Frontal cortex (tissue), 4 donors: ENCODE results near the gene DNAH8. TPM values are rescaled to one million over a fixed set of nuclear protein-coding genes. Genes with fewer than 3 reads are reported as not detected.
"Not testable (repeated sequence)": the region's sequence is repeated elsewhere in the genome, so short reads cannot be mapped to it uniquely, and the experiment has no call there.

ENCODE experiments used
- DNase-seq, 2 donors: peaks; one replicate each; pipeline ENCODE4 v3.0.0; 2012; ENCODE audit warnings: low spot score in 2 of 2
- FAIRE-seq: peaks from 2 replicates; lab custom pipeline; 2012; peaks lifted over from hg19 to GRCh38; lab: Jason Lieb, UNC
- total RNA-seq: library from RNA; depleted of rRNA; stranded (reverse); fragments of >200 nt; gene quantifications from one replicate; pipeline ENCODE4 v1.2.3, GENCODE V29; 2014
- donor health status: control.
- donor health status: control.
- donor health status: control.

The DNAH8 gene
- total RNA-seq, 1 donor from 2014 or later, result under 0.01 TPM

DNA sequence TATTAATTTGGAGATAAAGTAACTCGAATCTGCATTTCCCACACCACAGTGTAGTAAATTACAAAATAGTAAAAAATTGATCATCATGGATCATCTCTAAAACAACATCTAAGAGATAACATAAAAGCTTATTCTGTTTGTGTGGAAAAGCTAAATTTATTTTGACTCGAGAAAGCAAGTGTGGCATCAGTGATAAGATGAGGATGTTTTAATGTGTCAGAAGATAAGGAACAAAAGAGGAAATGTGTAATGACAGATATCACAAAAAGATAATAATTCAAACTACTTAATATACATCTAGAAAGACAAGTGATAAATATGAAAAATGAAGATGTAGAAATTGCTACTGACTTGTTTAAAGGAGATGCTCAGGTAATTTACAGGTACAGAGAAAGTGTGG, 74.1 kb downstream of the DNAH8 start:
- FAIRE-seq, result no peak

DNA sequence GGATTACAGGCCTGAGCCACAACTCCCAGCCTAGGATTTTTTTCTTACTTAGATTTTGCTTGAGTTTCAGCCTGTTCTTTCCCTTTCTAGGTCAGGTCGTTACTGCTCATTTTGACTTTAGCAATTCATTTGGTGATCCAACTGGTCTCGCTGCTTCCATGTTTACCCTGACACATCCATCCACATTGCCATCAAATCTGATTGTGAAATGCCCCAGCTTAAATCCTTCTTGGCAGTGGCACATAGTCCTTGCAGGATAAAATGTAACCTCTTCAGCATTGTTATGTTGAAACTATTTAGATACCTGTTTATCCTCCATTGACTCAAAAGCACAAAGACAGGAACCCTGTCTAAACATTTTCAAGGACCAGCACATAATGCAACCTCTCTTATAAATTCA, 77.2 kb downstream of the DNAH8 start:
- DNase-seq (no peak), FAIRE-seq (no peak)

More for the DNA sequence above, 74.1 kb downstream of the DNAH8 start:
- DNase-seq, result no peak

DNA sequence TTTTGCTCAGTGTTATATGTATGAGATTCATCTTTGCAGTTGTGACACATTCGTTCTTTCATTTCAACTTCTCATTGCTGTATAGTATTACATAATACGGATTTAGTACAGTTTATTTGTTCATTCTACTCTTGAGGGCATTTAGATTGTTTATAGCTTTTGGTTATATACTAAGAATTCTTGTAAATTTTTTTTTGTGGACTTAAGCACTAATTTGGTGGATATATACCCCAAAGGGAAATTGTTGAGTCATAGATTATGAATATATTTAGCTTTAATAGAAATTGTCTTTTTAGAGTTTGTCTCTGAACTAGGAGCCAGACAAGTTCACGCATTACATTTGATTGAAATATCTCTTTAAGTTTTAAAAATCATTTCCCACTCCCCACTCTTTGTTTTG, 79.6 kb downstream of the DNAH8 start:
- DNase-seq (no peak), FAIRE-seq (no peak)

DNA sequence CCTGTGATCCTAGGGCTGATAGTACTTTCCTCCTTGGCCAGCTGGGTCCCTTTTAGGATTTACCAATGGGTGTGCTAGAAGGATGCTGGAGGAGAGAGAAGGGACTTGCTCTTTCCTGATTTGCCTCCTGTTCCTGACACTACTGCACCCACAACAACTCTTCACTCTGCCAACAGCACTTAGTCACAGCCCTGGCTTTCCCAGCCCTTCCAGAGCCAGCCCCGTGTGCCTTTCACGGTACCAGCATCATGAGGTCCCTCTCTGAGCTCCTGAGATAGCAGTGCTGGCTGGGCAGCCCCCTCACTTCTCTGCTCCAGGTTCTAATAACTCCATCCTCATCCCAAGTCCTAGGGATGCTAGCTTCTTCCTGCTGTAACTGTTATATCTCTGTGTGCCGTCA, 80.9 kb downstream of the DNAH8 start:
- DNase-seq (no peak), FAIRE-seq (no peak)

DNA sequence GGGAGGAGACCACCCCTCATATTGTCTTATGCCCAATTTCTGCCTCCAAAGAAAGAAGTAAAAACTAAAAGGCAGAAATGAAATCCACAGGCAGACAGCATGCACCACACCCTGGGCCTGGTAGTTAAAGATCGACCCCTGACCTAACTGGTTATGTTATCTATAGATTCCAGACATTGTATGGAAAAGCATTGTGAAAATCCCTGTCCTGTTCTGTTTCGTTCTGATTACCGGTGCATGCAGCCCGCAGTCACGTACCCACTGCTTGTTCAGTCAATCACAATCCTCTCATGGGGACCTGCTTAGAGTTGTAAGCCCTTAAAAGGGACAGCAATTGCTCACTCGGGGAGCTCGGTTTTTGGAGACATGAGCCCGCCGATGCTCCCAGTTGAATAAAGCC, 81.3 kb downstream of the DNAH8 start:
- not testable (repeated sequence) for DNase-seq, FAIRE-seq

GRCh38 chr6:38796850-38797249, 81.7 kb downstream of the DNAH8 start:
- DNase-seq (no peak), FAIRE-seq (no peak)

GRCh38 chr6:38797391-38797790, 82.3 kb downstream of the DNAH8 start:
- DNase-seq (no peak), FAIRE-seq (no peak)

GRCh38 chr6:38799529-38800184, 84.5 kb downstream of the DNAH8 start:
- DNase-seq (no peak), FAIRE-seq (no peak)

- DNase-seq (no peak), FAIRE-seq (no peak)
Observed at GRCh38 chr6:38801305-38801704, 86.2 kb downstream of the DNAH8 start.

GRCh38 chr6:38802497-38802896, 87.4 kb downstream of the DNAH8 start:
- no peak for FAIRE-seq
- no peak for DNase-seq

DNA sequence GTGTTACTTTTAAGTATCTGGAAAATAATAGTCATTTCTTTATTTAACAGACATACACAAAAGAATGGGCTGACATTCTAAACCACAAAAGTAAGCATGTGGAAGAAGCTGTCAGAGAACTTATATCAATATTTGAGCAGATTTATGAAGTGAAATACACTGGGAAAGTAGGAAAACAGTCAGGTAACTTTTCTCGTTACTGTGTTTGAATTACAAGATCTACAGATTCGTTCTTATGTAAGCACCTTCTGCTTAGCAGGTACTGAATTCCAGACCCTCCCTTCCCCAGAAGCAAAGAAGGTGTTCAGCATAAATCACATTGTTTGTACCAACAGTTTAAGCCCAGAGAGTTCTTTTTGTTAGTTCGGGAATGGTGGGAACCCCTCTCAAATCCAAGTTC, 88.0 kb downstream of the DNAH8 start:
- no peak for FAIRE-seq
- no peak for DNase-seq

GRCh38 chr6:38804358-38804757, 89.2 kb downstream of the DNAH8 start:
- DNase-seq (no peak), FAIRE-seq (no peak)

DNA sequence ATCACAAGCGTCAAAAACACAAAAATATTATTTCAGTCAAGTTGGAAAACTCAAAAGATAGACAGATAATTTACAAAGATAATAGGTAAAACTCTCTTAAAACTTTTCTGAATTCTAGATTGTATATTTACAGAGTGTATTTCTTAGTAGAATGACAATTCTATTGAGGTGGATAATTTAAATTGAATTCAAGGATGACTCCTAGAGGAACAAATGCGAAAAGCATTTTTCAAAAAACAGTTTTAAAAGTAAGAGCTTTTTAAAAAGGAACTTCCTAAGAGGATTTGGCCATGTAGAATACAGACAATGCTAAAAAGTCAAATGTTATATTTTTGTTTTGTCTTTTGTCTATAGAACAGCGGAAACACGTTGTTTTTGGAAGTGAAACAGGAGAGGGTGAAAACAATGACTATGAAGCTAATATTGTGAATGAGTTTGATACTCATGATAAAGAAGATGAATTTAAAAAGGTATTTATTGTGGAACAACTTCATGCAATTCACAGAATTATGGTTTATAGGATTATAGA, 90.1 kb downstream of the DNAH8 start:
- no peak for FAIRE-seq
- DNase-seq, result no peak

GRCh38 chr6:38805692-38806091, 90.6 kb downstream of the DNAH8 start:
- DNase-seq, result no peak
- FAIRE-seq, result no peak

DNA sequence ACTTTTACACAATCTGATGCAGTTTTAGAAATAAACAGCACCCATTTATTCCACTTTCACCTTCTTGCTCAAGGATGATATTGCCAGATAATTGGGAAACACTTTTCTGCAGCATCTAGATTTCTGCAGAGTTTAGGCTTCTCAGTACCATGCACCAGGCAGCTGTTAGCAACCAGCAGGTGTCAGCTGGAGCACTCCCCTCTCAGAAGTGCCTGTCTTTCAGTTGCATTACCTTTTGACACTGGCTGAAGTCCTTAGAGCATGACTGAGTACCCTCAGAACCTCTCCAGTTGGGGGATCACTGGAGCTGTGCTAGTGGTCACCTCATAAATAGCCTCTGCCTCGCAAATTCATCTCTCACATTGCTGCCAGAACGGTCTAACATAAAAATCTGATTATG, 91.2 kb downstream of the DNAH8 start:
- DNase-seq, result no peak

DNA sequence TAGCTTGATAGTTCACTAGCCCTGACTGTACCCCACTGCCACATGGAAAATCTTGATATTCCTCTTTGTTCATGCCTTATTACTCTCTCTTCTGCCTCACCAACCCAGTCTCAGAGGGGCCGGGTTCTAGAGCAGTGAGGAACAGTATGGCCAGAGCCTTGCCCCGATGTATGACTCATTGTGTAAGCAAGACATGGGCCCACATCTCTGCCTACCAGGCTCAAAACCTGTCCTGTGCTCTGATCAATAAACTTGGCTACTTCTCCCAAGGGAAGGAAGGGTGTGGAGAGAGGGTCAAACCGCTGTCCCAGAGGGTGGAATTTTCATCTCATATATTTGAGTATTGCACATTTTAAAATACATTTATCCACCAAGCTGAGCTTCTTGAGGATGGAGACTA, 91.7 kb downstream of the DNAH8 start:
- no peak for DNase-seq
- FAIRE-seq, result no peak

More for the DNA sequence above, 91.2 kb downstream of the DNAH8 start:
- FAIRE-seq, result no peak

- FAIRE-seq (no peak), DNase-seq (no peak)
Observed at GRCh38 chr6:38808039-38808438, 92.9 kb downstream of the DNAH8 start.

DNA sequence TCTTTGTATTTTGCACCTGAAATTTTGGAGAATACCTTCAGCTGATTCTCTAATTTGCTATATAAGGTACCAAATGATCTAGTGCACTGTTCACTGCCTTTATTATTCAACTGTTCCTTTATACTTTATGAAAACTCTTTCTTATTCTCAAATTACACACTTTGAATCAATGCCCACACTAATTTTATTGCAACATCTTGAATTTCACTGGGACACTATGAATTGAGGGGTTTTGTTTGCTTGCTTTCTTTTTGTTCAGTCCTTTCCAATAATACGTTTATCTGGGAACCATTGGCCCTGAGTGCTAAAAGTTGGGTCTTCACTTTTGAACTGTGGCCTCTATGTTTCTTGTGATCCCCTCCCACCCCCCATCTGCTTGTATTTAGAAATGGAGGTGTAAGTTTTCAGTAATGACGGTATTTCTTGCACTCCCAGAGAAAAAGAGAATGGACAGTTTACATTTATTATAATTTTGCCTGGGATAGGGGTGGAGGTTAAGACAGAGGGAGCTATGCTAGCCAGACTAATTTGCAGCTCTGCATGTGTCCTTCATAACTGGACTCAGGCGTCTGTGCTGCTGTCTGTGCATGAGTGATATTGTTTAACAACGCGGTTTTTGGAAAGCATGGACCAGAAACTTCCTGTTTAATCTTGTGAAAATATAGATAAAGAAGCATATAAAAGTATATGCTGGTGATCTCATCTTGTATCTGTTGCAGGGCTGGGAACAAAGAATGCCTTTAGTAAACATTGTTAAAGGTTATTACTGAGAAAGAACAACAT, 98.1 kb downstream of the DNAH8 start:
- FAIRE-seq, result no peak

DNA sequence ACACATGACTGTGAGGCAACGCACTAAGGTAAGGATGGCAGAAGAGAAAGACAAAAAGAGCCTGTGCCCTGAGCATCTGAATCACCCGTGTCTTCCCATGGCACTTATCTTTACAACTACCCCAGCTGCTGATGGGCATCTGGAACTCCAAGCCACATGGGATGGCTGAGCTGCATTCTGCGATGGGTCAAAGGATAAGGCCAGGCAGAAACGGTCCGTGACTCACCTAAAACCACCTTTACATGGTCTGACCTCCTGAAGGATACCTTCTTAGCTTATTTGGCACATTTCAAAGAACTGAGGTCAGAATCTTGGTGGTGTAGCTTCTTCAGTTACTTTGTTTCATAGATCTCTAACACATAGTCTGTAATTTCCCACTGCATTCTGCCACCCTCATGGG, 99.7 kb downstream of the DNAH8 start:
- FAIRE-seq, result no peak
- DNase-seq, result no peak

More for the DNA sequence above, 98.1 kb downstream of the DNAH8 start:
- DNase-seq, result no peak

- no peak for DNase-seq
- no peak for FAIRE-seq
Observed at GRCh38 chr6:38815250-38815649, 100.1 kb downstream of the DNAH8 start.

DNA sequence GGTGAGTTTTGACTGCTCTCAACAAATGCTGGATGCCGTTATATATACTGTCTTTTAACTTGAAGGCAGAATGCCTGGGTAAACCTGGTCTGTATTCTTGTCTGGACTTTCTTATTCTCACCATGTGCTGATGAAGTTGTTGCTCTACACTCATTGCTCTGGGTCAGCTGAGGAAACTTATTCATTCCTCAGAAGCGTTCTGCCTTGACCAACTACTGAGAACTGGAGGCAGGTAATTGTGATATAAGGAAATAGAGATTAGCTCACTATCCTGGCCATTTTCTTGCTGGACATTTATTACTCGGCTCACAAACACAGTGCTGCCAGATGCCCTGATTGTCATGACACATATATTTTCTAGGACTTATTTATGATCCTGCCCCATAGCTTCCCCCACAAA, 103.6 kb downstream of the DNAH8 start:
- FAIRE-seq (no peak), DNase-seq (no peak)
